Body of pancreas (tissue), 4 donors: ENCODE data around the gene LHCGR.

Experiments used
- CTCF ChIP-seq, 7 experiments: fragments of 450-650 bp in 4 of 7; fragments of 200-600 bp in 3 of 7; sonication (generic) in 3 of 7; IDR thresholded peaks; one replicate each; pipeline ENCODE4 v1.5.1; 2016 to 2019; ENCODE audit warnings: antibody characterized with exemption in 7 of 7
- POLR2A ChIP-seq, 3 donors: fragments of 450-650 bp; IDR thresholded peaks; one replicate each; pipeline ENCODE4 v1.6.1; 2016; ENCODE audit warnings: antibody characterized with exemption in 3 of 3, mild to moderate bottlenecking in 2 of 3

- TF ChIP-seq CTCF (IDR thresholded peaks at IDR 0.05) (no peak), POLR2A (IDR thresholded peaks at IDR 0.05) (no peak)
Observed at GRCh38 chr2:48734576-48735303, 20.8 kb downstream of the LHCGR start.
